Mucosa of descending colon (tissue), 3 donors: ENCODE results near the gene YTHDC1. TPM values are rescaled to one million over a fixed set of nuclear protein-coding genes. Genes with fewer than 3 reads are reported as not detected.
A peak's percentile ranks its signal among the peaks of the same experiment; 100 is the strongest.

Experiments
- ATAC-seq: fragments of 200-7000 bp; cut with Tn5 transposase; one replicate; pipeline ENCODE4 v1.9.1; 2020; ENCODE audit warnings: mild to moderate bottlenecking, moderate library complexity
- DNase-seq, 3 donors: peaks; one replicate each; pipeline ENCODE4 v3.0.0-alpha.2; 2020
- H3K36me3 ChIP-seq: fragments of 200-600 bp; one replicate; pipeline ENCODE4 v1.8.0; 2021; ENCODE audit warnings: low read depth, mild to moderate bottlenecking
- H3K4me1 ChIP-seq: fragments of 200-600 bp; one replicate; pipeline ENCODE4 v1.8.0; 2021; ENCODE audit warnings: low read depth, mild to moderate bottlenecking
- H3K4me3 ChIP-seq: fragments of 200-600 bp; one replicate; pipeline ENCODE4 v1.8.0; 2021; ENCODE audit warnings: mild to moderate bottlenecking
- H3K9me3 ChIP-seq: fragments of 200-600 bp; one replicate; pipeline ENCODE4 v1.8.0; 2021; ENCODE audit warnings: mild to moderate bottlenecking
- intact Hi-C, 2 donors: fragments of 100-400 bp; cut with DNase I in 1 of 2; cut with micrococcal nuclease in 1 of 2; formaldehyde crosslinking; loops; one replicate each; pipeline versions ENCODE4 v1.11.0 to v1.11.1; 2022; cut with DNase I, micrococcal nuclease
- total RNA-seq, 3 donors: library from RNA; stranded (reverse); fragmentation: NEBNext Ultra II Directional in 2 of 3; extraction: Animal tissue kit (Norgen Biotek cat#: 25700) in 2 of 3; gene quantifications; one replicate each; pipeline versions ENCODE4 v1.2.1 to v1.2.4, GENCODE V29; 2021 to 2023
- TF ChIP-seq, protein P1 (sequence below): fragments of 200-600 bp; IDR thresholded peaks from one replicate; pipeline ENCODE4 v1.8.0; 2022; ENCODE audit warnings: antibody characterized with exemption, mild to moderate bottlenecking
- donor health status: DM: no; HTN: no; CAD: no; lungs with moderate emphysema.
- donor health status: DM: no; HTN: no; CAD: no.
- donor health status: DM: no; HTN: yes; CAD: no.

The YTHDC1 gene
- total RNA-seq, 3 donors from 2014 or later, result 55.1 to 92.3 (median 73.6) TPM

DNA sequence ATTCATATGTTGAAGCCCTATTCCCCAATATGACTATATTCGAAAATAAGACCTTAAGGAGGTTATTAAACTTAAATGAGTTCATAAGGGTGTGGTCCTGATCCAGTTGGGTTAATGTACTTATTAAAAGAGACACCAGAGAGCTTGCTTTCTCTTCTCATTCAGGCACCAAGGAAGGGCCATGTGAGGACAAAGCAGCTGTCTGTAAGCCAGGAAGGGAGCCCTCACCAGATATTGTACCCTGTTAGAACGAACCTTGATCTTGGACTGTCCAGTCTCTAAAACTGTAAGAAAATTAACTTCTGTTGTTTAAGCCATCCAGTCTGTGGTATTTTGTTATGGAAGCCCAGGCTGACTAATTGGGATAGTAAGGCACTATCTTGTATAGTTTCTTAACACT is 9.1 kb upstream of the YTHDC1 start:
- no peaks in the 10 kb centered on the region for H3K4me1 ChIP-seq
- DNase-seq, result no peak
- ATAC-seq, result no peak
- H3K36me3 ChIP-seq, result no peaks in the 10 kb centered on the region
- no peaks in the 10 kb centered on the region for H3K9me3 ChIP-seq
- H3K4me3 ChIP-seq, result no peak overlapping the region
- TF ChIP-seq, protein P1, sequence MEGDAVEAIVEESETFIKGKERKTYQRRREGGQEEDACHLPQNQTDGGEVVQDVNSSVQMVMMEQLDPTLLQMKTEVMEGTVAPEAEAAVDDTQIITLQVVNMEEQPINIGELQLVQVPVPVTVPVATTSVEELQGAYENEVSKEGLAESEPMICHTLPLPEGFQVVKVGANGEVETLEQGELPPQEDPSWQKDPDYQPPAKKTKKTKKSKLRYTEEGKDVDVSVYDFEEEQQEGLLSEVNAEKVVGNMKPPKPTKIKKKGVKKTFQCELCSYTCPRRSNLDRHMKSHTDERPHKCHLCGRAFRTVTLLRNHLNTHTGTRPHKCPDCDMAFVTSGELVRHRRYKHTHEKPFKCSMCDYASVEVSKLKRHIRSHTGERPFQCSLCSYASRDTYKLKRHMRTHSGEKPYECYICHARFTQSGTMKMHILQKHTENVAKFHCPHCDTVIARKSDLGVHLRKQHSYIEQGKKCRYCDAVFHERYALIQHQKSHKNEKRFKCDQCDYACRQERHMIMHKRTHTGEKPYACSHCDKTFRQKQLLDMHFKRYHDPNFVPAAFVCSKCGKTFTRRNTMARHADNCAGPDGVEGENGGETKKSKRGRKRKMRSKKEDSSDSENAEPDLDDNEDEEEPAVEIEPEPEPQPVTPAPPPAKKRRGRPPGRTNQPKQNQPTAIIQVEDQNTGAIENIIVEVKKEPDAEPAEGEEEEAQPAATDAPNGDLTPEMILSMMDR, result no peak
- intact Hi-C loops, result no loop called here

DNA sequence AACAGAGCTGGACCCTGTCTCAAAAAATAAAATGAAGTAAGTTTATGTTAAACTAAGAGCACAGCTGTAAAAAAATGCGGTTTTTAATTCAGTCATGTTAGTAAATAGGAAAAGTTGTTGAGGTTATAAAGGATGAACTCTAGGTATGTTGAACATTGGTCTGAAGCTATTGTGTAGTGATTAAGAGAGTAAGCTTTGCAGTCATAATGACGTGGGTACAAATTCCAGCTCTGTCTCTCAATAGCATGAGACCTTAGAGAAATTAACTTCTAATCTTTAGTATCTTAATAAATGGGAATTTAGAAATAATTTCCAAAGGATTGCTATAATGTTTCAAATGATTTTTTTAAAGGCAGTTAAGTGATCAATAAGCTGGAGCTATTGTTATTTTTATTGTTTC is 2.9 kb upstream of the YTHDC1 start:
- TF ChIP-seq, protein P1, result no peak
- intact Hi-C loops, result no loop called here
- Histone ChIP-seq H3K9me3 (no peaks in the 10 kb centered on the region), H3K4me3 (no peak overlapping the region), H3K4me1 (peaks cover 5% of the 10 kb centered on the region), H3K36me3 (no peaks in the 10 kb centered on the region)
- DNase-seq, result no peak
- ATAC-seq, result no peak

DNA sequence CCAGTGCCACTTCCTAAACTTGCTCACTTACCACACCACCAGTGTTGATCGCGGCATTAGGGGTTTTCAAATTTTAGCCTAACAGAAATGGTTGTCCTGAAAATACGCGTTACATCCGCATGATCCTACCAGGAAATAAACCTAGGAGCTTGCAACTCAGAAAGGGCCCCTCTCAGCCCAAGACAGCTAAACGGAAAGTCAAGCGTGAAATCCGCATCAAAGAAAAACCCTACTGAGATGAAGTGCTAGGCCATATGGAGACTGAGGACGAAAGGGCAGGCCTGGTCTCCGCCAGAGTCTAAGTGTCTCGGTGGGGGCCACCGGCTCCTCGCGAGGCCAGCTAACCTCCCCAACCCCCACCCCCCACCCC is 626 bp downstream of the YTHDC1 start:
- peaks cover 16% of the 10 kb centered on the region for H3K4me1 ChIP-seq
- no peaks in the 10 kb centered on the region for H3K9me3 ChIP-seq
- DNase-seq, result peak in 1 of 3 donors; percentile 47
- no peaks in the 10 kb centered on the region for H3K36me3 ChIP-seq
- peak overlapping the region; percentile 91 for H3K4me3 ChIP-seq
- intact Hi-C loops, result no loop called here
- TF ChIP-seq, protein P1, result no peak
- peak; percentile 55 for ATAC-seq

DNA sequence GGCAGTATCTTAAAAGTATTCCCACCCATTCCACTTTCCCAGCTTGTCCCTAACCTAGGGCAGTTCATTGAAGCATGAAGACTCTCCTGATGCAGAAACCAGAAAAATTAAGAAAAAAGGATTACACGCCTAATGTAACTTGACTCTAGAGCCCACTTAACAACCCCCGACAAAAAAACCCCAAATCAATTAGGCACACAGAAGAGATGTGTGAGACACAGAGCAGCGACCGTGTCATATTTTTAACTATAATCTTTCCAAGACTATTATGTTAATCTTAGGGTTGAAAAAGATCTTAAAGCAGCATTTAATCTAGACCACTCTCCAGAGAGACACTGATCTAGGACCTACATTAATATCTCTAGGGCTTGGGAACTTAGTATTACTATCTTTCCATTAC is 1.3 kb downstream of the YTHDC1 start:
- DNase-seq, result no peak
- TF ChIP-seq, protein P1, result no peak
- intact Hi-C loops, result no loop called here

DNA sequence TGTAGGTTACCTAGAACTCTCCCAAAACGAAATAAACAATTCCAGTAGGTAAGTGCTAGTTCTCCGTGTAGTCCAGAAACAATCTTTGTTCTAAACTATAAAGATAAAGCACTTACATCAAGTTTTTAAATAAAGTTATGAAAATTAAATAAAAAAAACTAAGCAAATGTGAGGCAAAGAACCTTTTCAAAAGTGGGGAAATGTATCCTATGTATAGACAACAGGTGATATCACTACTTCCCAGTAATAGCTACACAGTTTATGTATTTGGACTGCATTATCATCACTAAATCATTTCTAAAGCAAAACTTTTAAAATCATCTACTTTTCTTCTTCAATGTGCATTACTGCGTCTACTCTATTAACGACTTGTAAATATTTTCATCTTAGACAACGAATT is 2.0 kb downstream of the YTHDC1 start:
- no peak for ATAC-seq
- peaks cover 16% of the 10 kb centered on the region for H3K4me1 ChIP-seq

More for the DNA sequence above, 1.3 kb downstream of the YTHDC1 start:
- Histone ChIP-seq H3K36me3 (no peaks in the 10 kb centered on the region), H3K4me1 (peaks cover 16% of the 10 kb centered on the region), H3K4me3 (peak overlapping the region; percentile 91), H3K9me3 (no peaks in the 10 kb centered on the region)
- no peak for ATAC-seq

More for the DNA sequence above, 2.0 kb downstream of the YTHDC1 start:
- H3K36me3 ChIP-seq, result no peaks in the 10 kb centered on the region
- no peaks in the 10 kb centered on the region for H3K9me3 ChIP-seq
- no peak for DNase-seq
- intact Hi-C loops, result no loop called here
- no peak overlapping the region for H3K4me3 ChIP-seq
- TF ChIP-seq, protein P1, result no peak
